Heart left ventricle (tissue), 13 donors: ENCODE results near the gene CYP2A6.

Experiments used
- CTCF ChIP-seq, 12 donors: fragments of 200-600 bp; sonication (generic) in 4 of 12; IDR thresholded peaks; one replicate each; pipeline versions ENCODE4 v1.5.0 to v1.8.0; 2018 to 2022; ENCODE audit warnings: antibody characterized with exemption in 12 of 12, mild to moderate bottlenecking in 5 of 12
- POLR2A ChIP-seq, 2 donors: fragments of 450-650 bp; IDR thresholded peaks; one replicate each; pipeline ENCODE4 v1.6.1; 2017; ENCODE audit warnings: antibody characterized with exemption in 2 of 2, mild to moderate bottlenecking in 2 of 2, moderate library complexity in 2 of 2
- donor health status: ischemic (EF 13 %, LVEDD 7.1; RV severe dilation, severe dysfunction).
- donor health status: DM: no; HTN: yes; CAD: no.
- donor health status: DM: no; HTN: no; CAD: no.
- donor health status: ischemic (EF 25% LVEDD 6.9; RV normal size, moderate dysfunction).
- donor health status: ischemic (EF 25% LVEDD 5.7; RV mildly dilated, moderate dysfunction).
- donor health status: ischemic (EF 35%, LVEDD 5.7; RV mildly dilated, moderate dysfunction).
- donor health status: nonischemic (EF 11% LVEDD 7.7; RV severe dilation, severe dysfunction).
- donor health status: DM: yes; HTN: yes; CAD: no.
- donor health status: PGD.
- donor health status: ischemic (EF 29% LVEDD 5.4; RV normal size, mild dysfunction).
- donor health status: nonischemic (EF 23%, LVEDD 6.1; RV moderate dilation, normal function).

- no peak for TF ChIP-seq POLR2A (IDR thresholded peaks at IDR 0.05)
- TF ChIP-seq CTCF (IDR thresholded peaks at IDR 0.05) = no peak
Measured at GRCh38 chr19:40799558-40800338, 50.5 kb downstream of the CYP2A6 start.
